Measurements from ENCODE around the gene DLEC1. TPM values are rescaled to one million over a fixed set of nuclear protein-coding genes. Genes with fewer than 3 reads are reported as not detected.

DLEC1 gene
- total RNA-seq, 4 donors from 2014 or later: 0.20 to 4.1 (median 1.4) TPM

DNA sequence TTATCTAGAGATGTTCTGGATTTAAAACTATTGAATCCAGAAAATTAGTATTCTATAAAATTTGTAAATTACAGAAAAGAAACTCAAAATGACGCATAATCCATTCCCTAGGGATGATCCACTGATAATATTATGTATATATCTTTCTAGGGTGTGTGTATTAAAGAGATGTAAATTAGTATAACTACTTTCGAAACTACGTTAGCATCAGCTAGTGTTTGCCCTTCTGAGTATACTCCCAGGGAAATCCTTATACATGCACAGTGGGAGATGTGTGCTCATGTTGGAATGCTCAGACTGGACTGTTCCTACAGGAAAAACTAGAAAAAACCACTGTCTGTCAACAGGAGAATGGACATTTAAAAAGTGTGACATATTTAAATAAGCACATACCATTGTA is 61.5 kb downstream of the DLEC1 start:
- in situ Hi-C loops (cut with MboI; ENCODE audit: low pct_ligation_motif_present in 1 of 4, low pct_unique_long_range_greater_than_20kb in 1 of 4, low sequenced_read_pairs in 3 of 4) (loop anchor here in 1 of 4 donors (25.0 kb wide), 1 partner anchor 387 kb away; the partner anchor contains the start of gene EXOG), intact Hi-C loops (cut with DNase I; ENCODE audit: low total_unique reads) (no loop called here)
- Histone ChIP-seq H3K4me1 (no peaks in the 10 kb centered on the region), H3K9me3 (peaks cover 5 to 8% of the 10 kb centered on the region in 2 donors), H3K36me3 (no peaks in the 10 kb centered on the region), H3K4me3 (no peak overlapping the region), H3K27me3 (no peaks in the 10 kb centered on the region), H3K27ac (no peak overlapping the region)
- TF ChIP-seq POLR2A (IDR thresholded peaks at IDR 0.05): no peak
- TF ChIP-seq, protein P1, sequence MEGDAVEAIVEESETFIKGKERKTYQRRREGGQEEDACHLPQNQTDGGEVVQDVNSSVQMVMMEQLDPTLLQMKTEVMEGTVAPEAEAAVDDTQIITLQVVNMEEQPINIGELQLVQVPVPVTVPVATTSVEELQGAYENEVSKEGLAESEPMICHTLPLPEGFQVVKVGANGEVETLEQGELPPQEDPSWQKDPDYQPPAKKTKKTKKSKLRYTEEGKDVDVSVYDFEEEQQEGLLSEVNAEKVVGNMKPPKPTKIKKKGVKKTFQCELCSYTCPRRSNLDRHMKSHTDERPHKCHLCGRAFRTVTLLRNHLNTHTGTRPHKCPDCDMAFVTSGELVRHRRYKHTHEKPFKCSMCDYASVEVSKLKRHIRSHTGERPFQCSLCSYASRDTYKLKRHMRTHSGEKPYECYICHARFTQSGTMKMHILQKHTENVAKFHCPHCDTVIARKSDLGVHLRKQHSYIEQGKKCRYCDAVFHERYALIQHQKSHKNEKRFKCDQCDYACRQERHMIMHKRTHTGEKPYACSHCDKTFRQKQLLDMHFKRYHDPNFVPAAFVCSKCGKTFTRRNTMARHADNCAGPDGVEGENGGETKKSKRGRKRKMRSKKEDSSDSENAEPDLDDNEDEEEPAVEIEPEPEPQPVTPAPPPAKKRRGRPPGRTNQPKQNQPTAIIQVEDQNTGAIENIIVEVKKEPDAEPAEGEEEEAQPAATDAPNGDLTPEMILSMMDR (IDR thresholded peaks at IDR 0.05): no peak
- DNase-seq: no peak
- 79 to 92% methylated on average over 3 of the region's 3 CpGs for WGBS, 2 donors (ENCODE audit: low coverage in 1 of 2)

DNA sequence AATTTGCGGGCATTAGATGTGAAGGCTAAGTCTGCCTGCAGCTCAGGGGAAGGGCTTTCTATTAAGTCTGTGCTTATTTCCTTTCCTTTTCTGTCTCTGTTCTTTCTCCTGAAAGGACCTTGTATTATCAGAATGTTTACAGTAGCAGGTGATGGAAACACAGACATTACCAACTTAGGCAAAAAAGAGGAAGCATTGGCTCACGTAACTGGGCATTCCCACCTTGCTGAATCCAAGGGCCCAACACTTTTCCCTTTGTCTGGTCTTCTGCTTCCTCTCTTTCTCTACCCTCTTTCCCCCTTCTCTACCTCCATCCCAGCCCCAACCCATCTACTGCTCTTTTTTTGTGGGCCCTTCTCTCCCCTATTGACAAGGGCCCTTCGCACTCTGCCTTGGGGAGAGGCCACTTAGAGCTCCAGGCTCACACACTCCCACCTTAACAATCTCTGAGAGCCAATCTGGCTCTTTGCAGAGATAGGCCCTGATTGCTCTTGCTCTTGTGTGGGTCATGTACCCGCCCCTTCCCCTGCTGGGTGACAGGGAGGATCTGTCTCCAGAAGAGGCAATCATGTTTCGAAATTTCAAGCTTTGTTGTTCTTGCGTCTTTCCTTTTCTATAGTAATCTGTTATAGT is 62.9 kb downstream of the DLEC1 start:
- in situ Hi-C loops (cut with MboI; ENCODE audit: low pct_ligation_motif_present in 1 of 4, low pct_unique_long_range_greater_than_20kb in 1 of 4, low sequenced_read_pairs in 3 of 4): loop anchor here in 1 of 4 donors (25.0 kb wide), 1 partner anchor 385 kb away; the partner anchor contains the start of gene EXOG
- WGBS, 2 donors (ENCODE audit: low coverage in 1 of 2): 84 to 96% methylated on average over 2 to 6 of the region's 6 CpGs
- peaks cover 9 to 10% of the 10 kb centered on the region in 2 donors for H3K9me3 ChIP-seq

DNA sequence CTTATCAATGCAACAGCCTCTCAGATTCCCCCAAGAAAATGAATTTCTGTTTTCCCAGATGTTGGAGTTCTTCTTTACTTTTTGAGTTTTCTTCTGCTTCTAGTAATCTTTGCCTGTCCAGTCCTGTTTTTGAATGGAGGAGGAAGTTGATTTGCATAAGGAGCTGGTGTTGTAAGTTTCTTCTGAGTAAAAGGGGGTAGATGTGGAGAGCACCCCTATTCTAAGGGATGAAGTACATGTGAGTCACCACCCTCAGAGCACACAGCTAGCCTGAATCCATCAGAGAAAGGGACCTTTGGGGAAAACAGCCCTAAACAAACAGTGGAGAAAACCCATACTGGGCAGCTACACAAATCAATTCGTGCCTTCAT is 63.4 kb downstream of the DLEC1 start:
- no peaks in the 10 kb centered on the region for H3K4me1 ChIP-seq
- intact Hi-C loops (cut with DNase I; ENCODE audit: low total_unique reads) (no loop called here), in situ Hi-C loops (cut with MboI; ENCODE audit: low pct_ligation_motif_present in 1 of 4, low pct_unique_long_range_greater_than_20kb in 1 of 4, low sequenced_read_pairs in 3 of 4) (loop anchor here in 1 of 4 donors (25.0 kb wide), 1 partner anchor 385 kb away; the partner anchor contains the start of gene EXOG)
- H3K36me3 ChIP-seq: no peaks in the 10 kb centered on the region
- no peaks in the 10 kb centered on the region for H3K27me3 ChIP-seq
- TF ChIP-seq POLR2A (IDR thresholded peaks at IDR 0.05) (no peak), EP300 (IDR thresholded peaks at IDR 0.05; ENCODE audit: low read depth) (no peak), POLR2AphosphoS5 (IDR thresholded peaks at IDR 0.05) (no peak)
- TF ChIP-seq, protein P1 (IDR thresholded peaks at IDR 0.05): no peak
- peaks cover 9 to 10% of the 10 kb centered on the region in 2 donors for H3K9me3 ChIP-seq
- WGBS, 2 donors (ENCODE audit: low coverage in 1 of 2): 50 to 78% methylated on average over 1 of the region's 1 CpG
- DNase-seq: no peak
- no peak overlapping the region for H3K27ac ChIP-seq
- H3K4me3 ChIP-seq: no peak overlapping the region

More for the DNA sequence above, 62.9 kb downstream of the DLEC1 start:
- Histone ChIP-seq H3K4me1 (no peaks in the 10 kb centered on the region), H3K36me3 (no peaks in the 10 kb centered on the region), H3K27me3 (no peaks in the 10 kb centered on the region), H3K27ac (no peak overlapping the region), H3K4me3 (no peak overlapping the region)
- TF ChIP-seq, protein P1 (IDR thresholded peaks at IDR 0.05): no peak
- TF ChIP-seq EP300 (IDR thresholded peaks at IDR 0.05; ENCODE audit: low read depth): no peak
- TF ChIP-seq POLR2AphosphoS5 (IDR thresholded peaks at IDR 0.05): no peak
- no peak for TF ChIP-seq POLR2A (IDR thresholded peaks at IDR 0.05)
- intact Hi-C loops (cut with DNase I; ENCODE audit: low total_unique reads): no loop called here
- no peak for DNase-seq

- DNase-seq: no peak
- WGBS, 2 donors (ENCODE audit: low coverage in 1 of 2): 63 to 83% methylated on average over 1 of the region's 1 CpG
Measured at GRCh38 chr3:38105525-38105924, 66.5 kb downstream of the DLEC1 start.

More at GRCh38 chr3:38105525-38105924, 66.5 kb downstream of the DLEC1 start:
- peaks cover 9 to 10% of the 10 kb centered on the region in 2 donors for H3K9me3 ChIP-seq
- H3K36me3 ChIP-seq: no peaks in the 10 kb centered on the region
- H3K4me1 ChIP-seq: no peaks in the 10 kb centered on the region
- H3K27me3 ChIP-seq: no peaks in the 10 kb centered on the region
- in situ Hi-C loops (cut with MboI; ENCODE audit: low pct_ligation_motif_present in 1 of 4, low pct_unique_long_range_greater_than_20kb in 1 of 4, low sequenced_read_pairs in 3 of 4): loop anchor here in 1 of 4 donors (25.0 kb wide), 1 partner anchor 382 kb away; the partner anchor contains the start of gene EXOG
- no peak overlapping the region for H3K4me3 ChIP-seq
- TF ChIP-seq POLR2A (IDR thresholded peaks at IDR 0.05): no peak
- no peak for TF ChIP-seq EP300 (IDR thresholded peaks at IDR 0.05; ENCODE audit: low read depth)
- TF ChIP-seq POLR2AphosphoS5 (IDR thresholded peaks at IDR 0.05): no peak
- TF ChIP-seq, protein P1 (IDR thresholded peaks at IDR 0.05): no peak
- no peak overlapping the region for H3K27ac ChIP-seq
- intact Hi-C loops (cut with DNase I; ENCODE audit: low total_unique reads): no loop called here
